SK-N-MC (cell line): ENCODE results near the gene CCNG2.

ENCODE experiments used
- DNase-seq: peaks from one replicate; pipeline ENCODE4 v3.0.0-alpha.2; 2011; ENCODE audit warnings: low read depth, low spot score
- H3K27ac ChIP-seq: fragments of 200-600 bp; sonication (generic); 2 replicates; pipeline ENCODE4 v1.5.1; 2016; ENCODE audit warnings: mixed run types
- H3K36me3 ChIP-seq: fragments of 200-600 bp; sonication (generic); 2 replicates; pipeline ENCODE4 v1.6.1; 2017; ENCODE audit warnings: antibody characterized with exemption, low read length, mixed read lengths; ENCODE audit not compliant: insufficient read depth
- H3K4me3 ChIP-seq: fragments of 200-600 bp; sonication (generic); 2 replicates; pipeline ENCODE4 v1.5.1; 2016
- H3K9ac ChIP-seq: fragments of 200-600 bp; sonication (generic); 2 replicates; pipeline ENCODE4 v1.8.0; 2017; ENCODE audit warnings: mixed run types, mixed read lengths; ENCODE audit not compliant: insufficient read length
- H3K9me3 ChIP-seq: fragments of 200-600 bp; sonication (generic); 2 replicates; pipeline ENCODE4 v1.6.1; 2017; ENCODE audit warnings: low read depth, mild to moderate bottlenecking, antibody characterized with exemption, low read length, moderate library complexity, mixed read lengths
- EZH2 ChIP-seq: fragments of 200-600 bp; sonication (generic); IDR thresholded peaks from one replicate; pipeline ENCODE4 v1.6.1; 2017; ENCODE audit warnings: antibody characterized with exemption
- FOXP2 ChIP-seq: optimal IDR thresholded peaks from 2 replicates; pipeline ENCODE3; 2011; ENCODE audit warnings: mild to moderate bottlenecking, moderate library complexity; ENCODE audit not compliant: insufficient read depth; ENCODE audit errors: extremely low read length, control extremely low read depth
- POLR2AphosphoS5 ChIP-seq: IDR thresholded peaks from 2 replicates; pipeline ENCODE4 v1.6.1; 2012; ENCODE audit warnings: mild to moderate bottlenecking, low read depth, low read length, borderline replicate concordance

The CCNG2 gene

DNA sequence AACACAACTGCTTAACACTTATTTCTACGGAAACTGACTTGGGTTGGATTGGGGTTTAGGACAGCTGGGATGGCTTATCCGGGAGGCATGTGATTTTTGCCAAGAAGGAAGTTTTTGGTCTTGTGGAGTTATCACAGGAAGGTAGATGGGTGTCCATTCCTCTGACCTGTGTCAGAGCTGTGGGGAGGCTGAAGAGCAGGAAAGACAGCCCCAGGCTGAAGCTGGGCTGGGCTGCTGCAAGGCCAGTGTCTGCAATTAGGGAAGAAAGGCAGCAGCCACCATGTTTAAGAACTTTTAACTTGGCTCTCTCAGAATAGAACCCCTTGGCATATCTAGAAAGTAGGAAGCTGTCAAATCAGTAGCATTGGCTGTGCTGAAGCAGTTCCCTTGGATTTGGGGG, 42.3 kb downstream of the CCNG2 start:
- no peak for TF ChIP-seq POLR2AphosphoS5
- TF ChIP-seq FOXP2: no peak
- TF ChIP-seq EZH2: no peak

DNA sequence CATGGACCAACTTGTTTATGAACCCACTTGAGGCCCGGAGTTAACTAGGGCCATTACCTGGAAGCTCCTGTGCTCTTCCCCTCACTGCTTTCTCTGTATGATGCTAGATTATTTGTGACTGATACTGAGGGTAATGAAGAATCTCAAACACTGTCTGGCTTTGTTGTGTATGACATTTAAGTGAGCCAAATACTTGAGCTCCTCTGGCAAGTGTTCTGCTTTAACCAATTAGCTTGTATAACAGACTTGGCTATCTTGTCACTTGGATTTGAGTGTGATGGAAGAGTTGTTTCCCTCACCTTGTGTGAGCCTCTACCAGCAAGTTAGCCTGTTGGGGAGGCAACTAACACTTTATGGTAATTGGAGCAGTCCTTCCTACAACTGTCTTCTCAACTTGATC, 42.7 kb downstream of the CCNG2 start:
- TF ChIP-seq POLR2AphosphoS5 (no peak), EZH2 (no peak), FOXP2 (no peak)
- Histone ChIP-seq H3K9ac (no peak overlapping the region), H3K4me3 (no peak overlapping the region), H3K27ac (no peak overlapping the region), H3K36me3 (no peaks in the 10 kb centered on the region), H3K9me3 (no peaks in the 10 kb centered on the region)
- DNase-seq: no peak

More for the DNA sequence above, 42.3 kb downstream of the CCNG2 start:
- Histone ChIP-seq H3K9ac (no peak overlapping the region), H3K36me3 (no peaks in the 10 kb centered on the region), H3K4me3 (no peak overlapping the region), H3K27ac (no peak overlapping the region), H3K9me3 (no peaks in the 10 kb centered on the region)
- no peak for DNase-seq

GRCh38 chr4:77201343-77201742, 44.3 kb downstream of the CCNG2 start:
- TF ChIP-seq EZH2: no peak
- TF ChIP-seq FOXP2: no peak
- no peak for TF ChIP-seq POLR2AphosphoS5
- no peaks in the 10 kb centered on the region for H3K36me3 ChIP-seq
- H3K9me3 ChIP-seq: no peaks in the 10 kb centered on the region
- no peak overlapping the region for H3K9ac ChIP-seq
- no peak overlapping the region for H3K27ac ChIP-seq
- no peak for DNase-seq
- H3K4me3 ChIP-seq: no peak overlapping the region

- no peak overlapping the region for H3K27ac ChIP-seq
- H3K36me3 ChIP-seq: no peaks in the 10 kb centered on the region
- no peaks in the 10 kb centered on the region for H3K9me3 ChIP-seq
- DNase-seq: no peak
- TF ChIP-seq FOXP2: no peak
- TF ChIP-seq EZH2: no peak
- TF ChIP-seq POLR2AphosphoS5: no peak
- H3K4me3 ChIP-seq: no peak overlapping the region
- no peak overlapping the region for H3K9ac ChIP-seq
Observed at GRCh38 chr4:77201857-77202256, 44.9 kb downstream of the CCNG2 start.

DNA sequence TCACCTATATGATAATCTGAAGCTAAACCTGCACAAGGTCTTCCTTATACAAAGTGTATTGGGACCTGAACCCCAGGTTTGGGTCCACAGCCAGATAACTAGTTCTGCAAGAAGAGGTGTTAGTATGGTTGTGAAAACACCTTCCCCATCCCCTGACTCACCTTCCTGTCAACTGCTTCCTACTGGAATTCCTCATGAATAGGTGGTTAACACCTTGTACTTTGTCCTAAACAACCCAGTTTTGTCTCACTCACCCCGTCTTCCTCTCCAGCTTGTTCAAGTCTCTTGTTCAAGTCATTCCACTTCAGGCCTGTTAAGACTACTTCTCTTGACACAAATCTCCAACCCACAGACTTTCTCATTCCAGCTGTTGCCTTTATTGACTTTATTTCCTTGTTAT, 45.5 kb downstream of the CCNG2 start:
- no peak for DNase-seq
- no peak overlapping the region for H3K27ac ChIP-seq
- H3K9me3 ChIP-seq: no peaks in the 10 kb centered on the region
- no peak for TF ChIP-seq FOXP2
- no peak for TF ChIP-seq EZH2
- no peak for TF ChIP-seq POLR2AphosphoS5
- no peak overlapping the region for H3K4me3 ChIP-seq
- H3K36me3 ChIP-seq: no peaks in the 10 kb centered on the region
- H3K9ac ChIP-seq: no peak overlapping the region

DNA sequence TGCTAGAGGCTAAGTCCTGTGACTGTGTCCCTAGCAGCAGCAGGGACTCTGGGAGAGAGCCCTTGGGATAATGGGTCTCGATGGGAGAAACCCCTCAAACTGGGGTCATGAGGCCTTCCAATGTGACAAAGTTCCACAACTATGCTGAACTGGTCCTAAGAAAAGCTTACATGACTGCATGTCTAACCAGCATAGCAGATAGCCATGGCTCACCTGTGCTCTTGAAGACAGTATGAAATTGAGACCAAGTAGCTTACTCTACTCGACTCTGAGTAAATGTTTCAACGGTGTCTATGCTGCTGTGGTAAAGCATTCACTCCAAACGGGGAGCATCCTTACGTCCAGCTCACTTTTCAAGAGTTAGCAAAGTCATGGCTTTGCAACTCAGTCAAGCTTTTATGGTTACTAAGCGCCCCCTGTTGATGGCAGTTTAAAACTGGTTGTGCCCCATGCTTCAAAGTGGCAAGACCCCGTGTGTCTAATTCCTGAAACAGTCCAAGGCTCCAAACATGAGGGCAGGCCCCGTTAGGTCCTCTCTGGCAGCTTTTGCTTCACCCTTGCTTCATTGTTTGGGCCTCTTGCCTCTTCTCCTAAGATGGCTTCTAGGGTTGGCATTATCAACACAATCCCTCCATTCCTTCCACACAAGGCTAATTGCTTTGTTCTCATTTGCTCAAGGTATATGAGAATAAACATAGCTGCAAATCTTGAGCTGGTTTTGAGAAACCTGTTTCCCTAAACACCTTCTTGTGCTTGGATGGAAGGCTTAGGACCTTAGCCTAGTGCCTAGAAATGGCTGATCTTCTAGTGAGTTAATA, 46.6 kb downstream of the CCNG2 start:
- no peak for TF ChIP-seq FOXP2
- Histone ChIP-seq H3K9me3 (no peaks in the 10 kb centered on the region), H3K4me3 (no peak overlapping the region), H3K27ac (no peak overlapping the region), H3K9ac (no peak overlapping the region), H3K36me3 (no peaks in the 10 kb centered on the region)
- peak; percentile 59 for DNase-seq

- H3K27ac ChIP-seq: no peak overlapping the region
- no peaks in the 10 kb centered on the region for H3K36me3 ChIP-seq
- DNase-seq: no peak
- no peak overlapping the region for H3K9ac ChIP-seq
- no peaks in the 10 kb centered on the region for H3K9me3 ChIP-seq
- no peak overlapping the region for H3K4me3 ChIP-seq
- TF ChIP-seq POLR2AphosphoS5 (no peak), EZH2 (no peak)
Observed at GRCh38 chr4:77204621-77205020, 47.6 kb downstream of the CCNG2 start.

GRCh38 chr4:77209012-77209411, 52.0 kb downstream of the CCNG2 start:
- Histone ChIP-seq H3K36me3 (no peaks in the 10 kb centered on the region), H3K4me3 (no peak overlapping the region), H3K9me3 (no peaks in the 10 kb centered on the region), H3K9ac (no peak overlapping the region), H3K27ac (no peak overlapping the region)
- DNase-seq: no peak
- TF ChIP-seq FOXP2: no peak
- no peak for TF ChIP-seq EZH2
- no peak for TF ChIP-seq POLR2AphosphoS5

DNA sequence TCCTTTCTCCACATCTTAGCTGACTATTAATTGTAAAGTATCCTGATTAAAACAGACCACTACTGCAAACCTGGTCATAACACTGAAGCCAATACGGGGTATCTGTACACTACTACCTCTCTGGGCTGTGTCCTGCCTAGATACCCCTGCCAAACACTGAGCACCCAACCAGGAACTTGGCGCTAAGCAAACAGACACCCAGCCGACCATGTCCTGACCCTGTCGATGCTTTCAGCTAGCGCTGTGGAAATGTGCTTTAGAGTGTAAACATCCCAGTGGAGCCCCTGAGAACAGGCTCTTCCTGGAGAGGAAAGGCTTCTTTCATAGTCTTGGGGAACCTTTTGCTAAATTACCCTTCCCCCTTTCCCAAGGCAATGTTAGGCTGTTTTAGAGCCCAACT, 52.9 kb downstream of the CCNG2 start:
- Histone ChIP-seq H3K36me3 (no peaks in the 10 kb centered on the region), H3K9me3 (no peaks in the 10 kb centered on the region), H3K9ac (no peak overlapping the region), H3K27ac (no peak overlapping the region), H3K4me3 (no peak overlapping the region)
- DNase-seq: no peak
- TF ChIP-seq FOXP2 (no peak), EZH2 (no peak), POLR2AphosphoS5 (no peak)
